Measurements from ENCODE around the gene C2orf49. TPM values are rescaled to one million over a fixed set of nuclear protein-coding genes. Genes with fewer than 3 reads are reported as not detected.

C2orf49 gene
- total RNA-seq, 1 experiment from 2014 or later = 17.2 TPM

DNA sequence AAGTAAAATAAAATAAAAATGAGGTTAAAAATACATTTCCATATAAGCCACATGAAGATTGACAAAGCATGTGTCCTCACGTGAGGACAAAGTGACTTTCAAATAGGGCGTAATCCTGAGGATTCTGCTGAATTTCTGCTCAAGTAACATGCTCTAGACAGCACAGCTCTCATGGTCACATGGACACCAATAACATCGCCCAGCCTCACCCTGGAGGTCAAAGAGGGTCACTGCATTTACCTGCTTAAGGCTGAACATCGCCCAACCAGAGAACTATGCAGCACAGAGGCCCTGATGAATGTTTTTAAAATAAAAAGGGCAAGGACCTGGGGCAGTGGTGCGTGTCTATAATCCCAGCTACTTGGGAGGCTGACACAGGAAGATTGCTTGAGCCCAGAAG is 38.0 kb upstream of the C2orf49 start:
- no peaks in the 10 kb centered on the region for H3K9me2 ChIP-seq (ENCODE audit: insufficient read depth)
- H3K9me3 ChIP-seq (ENCODE audit: control insufficient read depth in 1 of 2, insufficient read depth in 1 of 2, low read depth in 1 of 2, low read length in 2 of 2) = no peaks in the 10 kb centered on the region
- H3K27ac ChIP-seq (ENCODE audit: low read depth, low read length) = no peak overlapping the region
- H3K4me2 ChIP-seq (ENCODE audit: low read length) = no peak overlapping the region
- ATAC-seq = peak; percentile 73
- POLR2A ChIA-PET = no interaction called here
- CTCF ChIA-PET = no interaction called here
- intact Hi-C loops (cut with micrococcal nuclease) = no loop called here
- TF ChIP-seq POLR2A (IDR thresholded peaks at IDR 0.05; ENCODE audit: borderline replicate concordance, extremely low read depth, insufficient read depth, insufficient read length) (no peak), ELF1 (IDR thresholded peaks at IDR 0.05; ENCODE audit: borderline replicate concordance, low read depth) (no peak), SIN3A (IDR thresholded peaks at IDR 0.05; ENCODE audit: low read depth) (no peak), YY1 (IDR thresholded peaks at IDR 0.05; ENCODE audit: extremely low read depth, insufficient replicate concordance, low read depth, low read length) (no peak), RAD21 (IDR thresholded peaks at IDR 0.05; ENCODE audit: low read depth) (no peak)
- TF ChIP-seq, protein P1, sequence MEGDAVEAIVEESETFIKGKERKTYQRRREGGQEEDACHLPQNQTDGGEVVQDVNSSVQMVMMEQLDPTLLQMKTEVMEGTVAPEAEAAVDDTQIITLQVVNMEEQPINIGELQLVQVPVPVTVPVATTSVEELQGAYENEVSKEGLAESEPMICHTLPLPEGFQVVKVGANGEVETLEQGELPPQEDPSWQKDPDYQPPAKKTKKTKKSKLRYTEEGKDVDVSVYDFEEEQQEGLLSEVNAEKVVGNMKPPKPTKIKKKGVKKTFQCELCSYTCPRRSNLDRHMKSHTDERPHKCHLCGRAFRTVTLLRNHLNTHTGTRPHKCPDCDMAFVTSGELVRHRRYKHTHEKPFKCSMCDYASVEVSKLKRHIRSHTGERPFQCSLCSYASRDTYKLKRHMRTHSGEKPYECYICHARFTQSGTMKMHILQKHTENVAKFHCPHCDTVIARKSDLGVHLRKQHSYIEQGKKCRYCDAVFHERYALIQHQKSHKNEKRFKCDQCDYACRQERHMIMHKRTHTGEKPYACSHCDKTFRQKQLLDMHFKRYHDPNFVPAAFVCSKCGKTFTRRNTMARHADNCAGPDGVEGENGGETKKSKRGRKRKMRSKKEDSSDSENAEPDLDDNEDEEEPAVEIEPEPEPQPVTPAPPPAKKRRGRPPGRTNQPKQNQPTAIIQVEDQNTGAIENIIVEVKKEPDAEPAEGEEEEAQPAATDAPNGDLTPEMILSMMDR (IDR thresholded peaks at IDR 0.05 in 2 of 3, conservative IDR thresholded peaks at IDR 0.05 in 1 of 3; ENCODE audit: borderline replicate concordance in 1 of 3, insufficient read depth in 1 of 3, low read depth in 2 of 3, low read length in 2 of 3) = peak in 1 of 3 experiments; percentile 13; a peak in 1 of 6 replicates
- peaks cover 39% of the 10 kb centered on the region for H3K79me2 ChIP-seq (ENCODE audit: insufficient read depth, low read length)
- peaks cover 8 to 11% of the 10 kb centered on the region in 2 experiments; a peak in 2 of 4 replicates for H3K36me3 ChIP-seq (ENCODE audit: control insufficient read depth in 1 of 2, insufficient read depth in 2 of 2, low read length in 2 of 2)
- H3K9ac ChIP-seq (ENCODE audit: low read length) = no peak overlapping the region
- BruUV-seq (replicated peaks) = no TSS peak
- H3K4me1 ChIP-seq (ENCODE audit: control insufficient read depth in 1 of 2, insufficient read depth in 2 of 2, low read length in 2 of 2) = no peaks in the 10 kb centered on the region
- no peak overlapping the region for H3K4me3 ChIP-seq (replicated peaks in 1 of 2; ENCODE audit: low read depth in 1 of 2, low read length in 2 of 2)
- H3K27me3 ChIP-seq (ENCODE audit: insufficient read depth, low read length) = no peaks in the 10 kb centered on the region
- no peaks in the 10 kb centered on the region for H4K20me1 ChIP-seq (ENCODE audit: insufficient read depth)
- no peak overlapping the region for H2AFZ ChIP-seq (ENCODE audit: low read depth, low read length, poor library complexity, severe bottlenecking)
- DNase-seq (ENCODE audit: low read depth, low spot score) = no peak
- RAD21 ChIA-PET (ENCODE audit: low non-redundant PET in 1 of 2, low total read pairs in 2 of 2, uncharacterized antibody in 2 of 2, unreplicated experiment in 2 of 2) = no interaction called here

DNA sequence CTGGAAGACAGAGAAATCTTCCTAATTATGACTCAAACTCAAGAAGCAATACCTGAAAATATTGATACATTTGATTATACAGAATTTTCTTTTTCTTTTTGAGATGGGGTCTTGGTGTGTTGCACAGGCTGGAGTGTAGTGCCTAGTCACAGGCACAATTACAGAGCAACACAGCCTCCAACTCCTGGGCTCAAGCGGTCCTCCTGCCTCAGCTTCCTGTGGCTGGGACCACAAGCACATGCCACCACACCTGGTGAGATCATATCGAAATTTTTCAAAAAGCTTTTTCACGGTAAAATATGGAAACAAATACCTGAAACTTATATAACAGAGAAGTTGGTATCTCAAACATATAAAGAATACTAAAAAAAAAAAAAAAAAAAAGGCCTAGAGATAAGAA is 35.7 kb upstream of the C2orf49 start:
- POLR2A ChIA-PET = no interaction called here
- H3K27me3 ChIP-seq (ENCODE audit: insufficient read depth, low read length) = no peaks in the 10 kb centered on the region
- H3K9ac ChIP-seq (ENCODE audit: low read length) = no peak overlapping the region
- no peak overlapping the region for H3K4me2 ChIP-seq (ENCODE audit: low read length)
- H4K20me1 ChIP-seq (ENCODE audit: insufficient read depth) = no peaks in the 10 kb centered on the region
- H3K9me2 ChIP-seq (ENCODE audit: insufficient read depth) = no peaks in the 10 kb centered on the region
- no peak for ATAC-seq
- H3K36me3 ChIP-seq (ENCODE audit: control insufficient read depth in 1 of 2, insufficient read depth in 2 of 2, low read length in 2 of 2) = peaks cover 8 to 11% of the 10 kb centered on the region in 2 experiments; a peak in 2 of 4 replicates
- peaks cover 39% of the 10 kb centered on the region for H3K79me2 ChIP-seq (ENCODE audit: insufficient read depth, low read length)
- intact Hi-C loops (cut with micrococcal nuclease) = no loop called here
- RAD21 ChIA-PET (ENCODE audit: low non-redundant PET in 1 of 2, low total read pairs in 2 of 2, uncharacterized antibody in 2 of 2, unreplicated experiment in 2 of 2) = no interaction called here
- H3K4me3 ChIP-seq (replicated peaks in 1 of 2; ENCODE audit: low read depth in 1 of 2, low read length in 2 of 2) = no peak overlapping the region
- CTCF ChIA-PET = interaction anchor here (1.8 kb wide), 1 partner anchor 13 kb away, joined by 4 read pairs; no protein-coding TSS in a partner anchor
- H3K9me3 ChIP-seq (ENCODE audit: control insufficient read depth in 1 of 2, insufficient read depth in 1 of 2, low read depth in 1 of 2, low read length in 2 of 2) = no peaks in the 10 kb centered on the region
- H3K27ac ChIP-seq (ENCODE audit: low read depth, low read length) = no peak overlapping the region
- BruUV-seq (replicated peaks) = no TSS peak
- DNase-seq (ENCODE audit: low read depth, low spot score) = no peak
- no peak overlapping the region for H2AFZ ChIP-seq (ENCODE audit: low read depth, low read length, poor library complexity, severe bottlenecking)
- no peaks in the 10 kb centered on the region for H3K4me1 ChIP-seq (ENCODE audit: control insufficient read depth in 1 of 2, insufficient read depth in 2 of 2, low read length in 2 of 2)
- TF ChIP-seq SRF (IDR thresholded peaks at IDR 0.05; ENCODE audit: low read depth) (no peak), EGR1 (IDR thresholded peaks at IDR 0.05; ENCODE audit: low read depth) (no peak), SP1 (IDR thresholded peaks at IDR 0.05; ENCODE audit: low read depth) (no peak), ELF1 (IDR thresholded peaks at IDR 0.05; ENCODE audit: borderline replicate concordance, low read depth) (no peak), CEBPB (IDR thresholded peaks at IDR 0.05; ENCODE audit: low read depth) (no peak), JUND (IDR thresholded peaks at IDR 0.05) (no peak)
- TF ChIP-seq, protein P2, sequence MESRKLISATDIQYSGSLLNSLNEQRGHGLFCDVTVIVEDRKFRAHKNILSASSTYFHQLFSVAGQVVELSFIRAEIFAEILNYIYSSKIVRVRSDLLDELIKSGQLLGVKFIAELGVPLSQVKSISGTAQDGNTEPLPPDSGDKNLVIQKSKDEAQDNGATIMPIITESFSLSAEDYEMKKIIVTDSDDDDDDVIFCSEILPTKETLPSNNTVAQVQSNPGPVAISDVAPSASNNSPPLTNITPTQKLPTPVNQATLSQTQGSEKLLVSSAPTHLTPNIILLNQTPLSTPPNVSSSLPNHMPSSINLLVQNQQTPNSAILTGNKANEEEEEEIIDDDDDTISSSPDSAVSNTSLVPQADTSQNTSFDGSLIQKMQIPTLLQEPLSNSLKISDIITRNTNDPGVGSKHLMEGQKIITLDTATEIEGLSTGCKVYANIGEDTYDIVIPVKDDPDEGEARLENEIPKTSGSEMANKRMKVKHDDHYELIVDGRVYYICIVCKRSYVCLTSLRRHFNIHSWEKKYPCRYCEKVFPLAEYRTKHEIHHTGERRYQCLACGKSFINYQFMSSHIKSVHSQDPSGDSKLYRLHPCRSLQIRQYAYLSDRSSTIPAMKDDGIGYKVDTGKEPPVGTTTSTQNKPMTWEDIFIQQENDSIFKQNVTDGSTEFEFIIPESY (IDR thresholded peaks at IDR 0.05; ENCODE audit: extremely low read depth, insufficient replicate concordance, low read length) = no peak
- TF ChIP-seq, protein P3, sequence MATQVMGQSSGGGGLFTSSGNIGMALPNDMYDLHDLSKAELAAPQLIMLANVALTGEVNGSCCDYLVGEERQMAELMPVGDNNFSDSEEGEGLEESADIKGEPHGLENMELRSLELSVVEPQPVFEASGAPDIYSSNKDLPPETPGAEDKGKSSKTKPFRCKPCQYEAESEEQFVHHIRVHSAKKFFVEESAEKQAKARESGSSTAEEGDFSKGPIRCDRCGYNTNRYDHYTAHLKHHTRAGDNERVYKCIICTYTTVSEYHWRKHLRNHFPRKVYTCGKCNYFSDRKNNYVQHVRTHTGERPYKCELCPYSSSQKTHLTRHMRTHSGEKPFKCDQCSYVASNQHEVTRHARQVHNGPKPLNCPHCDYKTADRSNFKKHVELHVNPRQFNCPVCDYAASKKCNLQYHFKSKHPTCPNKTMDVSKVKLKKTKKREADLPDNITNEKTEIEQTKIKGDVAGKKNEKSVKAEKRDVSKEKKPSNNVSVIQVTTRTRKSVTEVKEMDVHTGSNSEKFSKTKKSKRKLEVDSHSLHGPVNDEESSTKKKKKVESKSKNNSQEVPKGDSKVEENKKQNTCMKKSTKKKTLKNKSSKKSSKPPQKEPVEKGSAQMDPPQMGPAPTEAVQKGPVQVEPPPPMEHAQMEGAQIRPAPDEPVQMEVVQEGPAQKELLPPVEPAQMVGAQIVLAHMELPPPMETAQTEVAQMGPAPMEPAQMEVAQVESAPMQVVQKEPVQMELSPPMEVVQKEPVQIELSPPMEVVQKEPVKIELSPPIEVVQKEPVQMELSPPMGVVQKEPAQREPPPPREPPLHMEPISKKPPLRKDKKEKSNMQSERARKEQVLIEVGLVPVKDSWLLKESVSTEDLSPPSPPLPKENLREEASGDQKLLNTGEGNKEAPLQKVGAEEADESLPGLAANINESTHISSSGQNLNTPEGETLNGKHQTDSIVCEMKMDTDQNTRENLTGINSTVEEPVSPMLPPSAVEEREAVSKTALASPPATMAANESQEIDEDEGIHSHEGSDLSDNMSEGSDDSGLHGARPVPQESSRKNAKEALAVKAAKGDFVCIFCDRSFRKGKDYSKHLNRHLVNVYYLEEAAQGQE (IDR thresholded peaks at IDR 0.05; ENCODE audit: low read depth) = no peak
- TF ChIP-seq, protein P4, sequence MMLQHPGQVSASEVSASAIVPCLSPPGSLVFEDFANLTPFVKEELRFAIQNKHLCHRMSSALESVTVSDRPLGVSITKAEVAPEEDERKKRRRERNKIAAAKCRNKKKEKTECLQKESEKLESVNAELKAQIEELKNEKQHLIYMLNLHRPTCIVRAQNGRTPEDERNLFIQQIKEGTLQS (IDR thresholded peaks at IDR 0.05) = no peak
